ENCODE results near the gene LTBP3.
A peak's percentile ranks its signal among the peaks of the same experiment; 100 is the strongest.
"Not testable (repeated sequence)": the region's sequence is repeated elsewhere in the genome, so short reads cannot be mapped to it uniquely, and the experiment has no call there.

The LTBP3 gene

GRCh38 chr11:65524741-65525545 is 33.2 kb downstream of the LTBP3 start, which contains the start of gene SCYL1:
Gene SCYL1, plus strand, starts transcription at chr11:65525083. Its CDS starts 71 bp downstream, at chr11:65525154.
- peaks cover 11% of the 10 kb centered on the region for H3K36me3 Mint-ChIP-seq (ENCODE audit: low read depth)
- TF ChIP-seq CTCF (IDR thresholded peaks at IDR 0.05): no peak
- H3K27me3 Mint-ChIP-seq (ENCODE audit: low read depth, poor library complexity): no peaks in the 10 kb centered on the region
- H3K27ac Mint-ChIP-seq: peak within 1 kb of the TSS; percentile 64
- H3K4me1 Mint-ChIP-seq: peaks cover 64% of the 10 kb centered on the region
- no peaks in the 10 kb centered on the region for H3K9me3 Mint-ChIP-seq
- H3K4me3 Mint-ChIP-seq: peak within 1 kb of the TSS; percentile 86
- peak; percentile 83 for DNase-seq

- H3K4me1 Mint-ChIP-seq: peaks cover 57% of the 10 kb centered on the region
- H3K27ac Mint-ChIP-seq: peak overlapping the region; percentile 64
- TF ChIP-seq CTCF (IDR thresholded peaks at IDR 0.05): no peak
- peaks cover 8% of the 10 kb centered on the region for H3K36me3 Mint-ChIP-seq (ENCODE audit: low read depth)
- no peak for DNase-seq
- H3K9me3 Mint-ChIP-seq: no peaks in the 10 kb centered on the region
- H3K4me3 Mint-ChIP-seq: peak overlapping the region; percentile 81
- no peaks in the 10 kb centered on the region for H3K27me3 Mint-ChIP-seq (ENCODE audit: low read depth, poor library complexity)
Observed at GRCh38 chr11:65524014-65524740, 34.0 kb downstream of the LTBP3 start.

GRCh38 chr11:65523631-65523968 is 34.6 kb downstream of the LTBP3 start:
- H3K4me3 Mint-ChIP-seq; H3K36me3 Mint-ChIP-seq (ENCODE audit: low read depth); H3K27me3 Mint-ChIP-seq (ENCODE audit: low read depth, poor library complexity); DNase-seq; H3K27ac Mint-ChIP-seq; H3K9me3 Mint-ChIP-seq: not testable (repeated sequence)
- peaks cover 51% of the 10 kb centered on the region for H3K4me1 Mint-ChIP-seq

GRCh38 chr11:65522718-65523630 is 35.2 kb downstream of the LTBP3 start:
- not testable (repeated sequence) for H3K9me3 Mint-ChIP-seq; DNase-seq; H3K36me3 Mint-ChIP-seq (ENCODE audit: low read depth); H3K4me3 Mint-ChIP-seq; H3K27ac Mint-ChIP-seq; H3K27me3 Mint-ChIP-seq (ENCODE audit: low read depth, poor library complexity)
- H3K4me1 Mint-ChIP-seq: peaks cover 48% of the 10 kb centered on the region

GRCh38 chr11:65521777-65522521 is 36.2 kb downstream of the LTBP3 start:
- H3K27ac Mint-ChIP-seq: peak overlapping the region; percentile 25
- not testable (repeated sequence) for H3K9me3 Mint-ChIP-seq; H3K27me3 Mint-ChIP-seq (ENCODE audit: low read depth, poor library complexity); DNase-seq; H3K36me3 Mint-ChIP-seq (ENCODE audit: low read depth)
- H3K4me1 Mint-ChIP-seq: peaks cover 41% of the 10 kb centered on the region
- peak overlapping the region; percentile 24 for H3K4me3 Mint-ChIP-seq

GRCh38 chr11:65518941-65519549 is 39.1 kb downstream of the LTBP3 start:
- H3K4me1 Mint-ChIP-seq: peaks cover 37% of the 10 kb centered on the region
- not testable (repeated sequence) for DNase-seq; H3K27ac Mint-ChIP-seq; H3K9me3 Mint-ChIP-seq; H3K4me3 Mint-ChIP-seq; H3K36me3 Mint-ChIP-seq (ENCODE audit: low read depth); H3K27me3 Mint-ChIP-seq (ENCODE audit: low read depth, poor library complexity)
